IMR-90 (cell line): Measurements from ENCODE around the gene ADSS1. TPM values are rescaled to one million over a fixed set of nuclear protein-coding genes. Genes with fewer than 3 reads are reported as not detected.

Source experiments
- ATAC-seq: fragments of 200-7000 bp; cut with Tn5 transposase; 2 replicates; pipeline ENCODE4 v1.9.1; 2020; ENCODE audit warnings: low read depth, mild to moderate bottlenecking, moderate library complexity
- BruUV-seq: library from RNA; stranded (reverse); fragments of 400-500 nt; replicated peaks from 2 replicates; lab custom pipeline; 2021; lab: Mats Ljungman, UMichigan
- CTCF ChIA-PET: fragments of 300-600 bp; formaldehyde crosslinking; extraction: SDS; loops from one replicate; lab custom pipeline; 2021; ENCODE audit warnings: antibody characterized with exemption; lab: Yijun Ruan, JAX
- POLR2A ChIA-PET: fragments of 300-600 bp; sonication (Branson Sonifier 250); formaldehyde crosslinking; loops from one replicate; lab custom pipeline; 2022; ENCODE audit warnings: antibody characterized with exemption; ENCODE audit not compliant: unreplicated experiment; lab: Charles Lee
- DNase-seq: peaks from one replicate; pipeline ENCODE4 v3.0.0; 2013
- H2AFZ ChIP-seq: replicated peaks from 2 replicates; pipeline ENCODE3; 2013; ENCODE audit warnings: low read length, mild to moderate bottlenecking; ENCODE audit not compliant: poor library complexity
- H2AK5ac ChIP-seq: 2 replicates; pipeline ENCODE4 v1.6.1; 2013; ENCODE audit warnings: low read depth, low read length, inconsistent platforms
- H2AK9ac ChIP-seq: replicated peaks from 2 replicates; pipeline ENCODE3; 2013; ENCODE audit warnings: mild to moderate bottlenecking, low read depth, low read length, moderate library complexity; ENCODE audit not compliant: poor library complexity
- H2BK120ac ChIP-seq: 2 replicates; pipeline ENCODE4 v1.6.1; 2013; ENCODE audit warnings: low read depth, low read length, inconsistent platforms
- H2BK15ac ChIP-seq: 3 replicates; pipeline ENCODE4 v1.6.1; 2013; ENCODE audit warnings: low read depth, low read length, inconsistent platforms
- H2BK20ac ChIP-seq: 2 replicates; pipeline ENCODE4 v1.6.1; 2013; ENCODE audit warnings: low read depth, mild to moderate bottlenecking, inconsistent platforms, low read length, moderate library complexity
- H2BK5ac ChIP-seq: 2 replicates; pipeline ENCODE4 v1.6.1; 2013; ENCODE audit warnings: mild to moderate bottlenecking, low read depth, low read length, inconsistent platforms; ENCODE audit not compliant: poor library complexity, severe bottlenecking
- H3K14ac ChIP-seq: replicated peaks from 2 replicates; pipeline ENCODE4 v1.6.1; 2013; ENCODE audit warnings: low read depth, low read length, inconsistent platforms
- H3K18ac ChIP-seq: 2 replicates; pipeline ENCODE4 v1.6.1; 2013; ENCODE audit warnings: low read depth, low read length, control low read depth
- H3K23ac ChIP-seq: 2 replicates; pipeline ENCODE4 v1.6.1; 2013; ENCODE audit warnings: low read depth, low read length, inconsistent platforms
- H3K27ac ChIP-seq: 2 replicates; pipeline ENCODE4 v1.5.1; 2013; ENCODE audit warnings: mild to moderate bottlenecking, control low read depth, low read length; ENCODE audit not compliant: insufficient read depth
- H3K27me3 ChIP-seq: 2 replicates; pipeline ENCODE4 v1.6.1; 2013; ENCODE audit warnings: low read length; ENCODE audit not compliant: control insufficient read depth, insufficient read depth
- H3K36me3 ChIP-seq: 2 replicates; pipeline ENCODE4 v1.6.1; 2013; ENCODE audit warnings: low read length, mixed read lengths; ENCODE audit not compliant: control insufficient read depth, insufficient read depth
- H3K4ac ChIP-seq: 2 replicates; pipeline ENCODE4 v1.6.1; 2013; ENCODE audit warnings: low read depth, low read length, inconsistent platforms
- H3K4me1 ChIP-seq: 2 replicates; pipeline ENCODE4 v1.6.1; 2013; ENCODE audit warnings: low read length, mixed read lengths; ENCODE audit not compliant: control insufficient read depth, insufficient read depth
- H3K4me2 ChIP-seq: 2 replicates; pipeline ENCODE4 v1.6.1; 2013; ENCODE audit warnings: low read depth, mild to moderate bottlenecking, control low read depth, low read length, moderate library complexity
- H3K4me3 ChIP-seq: 2 replicates; pipeline ENCODE4 v1.5.1; 2013; ENCODE audit warnings: low read depth, mild to moderate bottlenecking, control low read depth, low read length, moderate library complexity; ENCODE audit not compliant: insufficient read depth
- H3K56ac ChIP-seq: 2 replicates; pipeline ENCODE4 v1.6.1; 2013; ENCODE audit warnings: low read length, inconsistent platforms; ENCODE audit not compliant: insufficient read depth; ENCODE audit errors: extremely low read depth
- H3K79me1 ChIP-seq, 2 experiments: 2 replicates each; pipeline ENCODE4 v1.6.1; 2013; ENCODE audit warnings: low read length in 2 of 2, inconsistent platforms in 1 of 2, low read depth in 1 of 2
- H3K9ac ChIP-seq: 2 replicates; pipeline ENCODE4 v1.6.1; 2013; ENCODE audit warnings: low read depth, low read length, control low read depth
- H3K9me1 ChIP-seq: 2 replicates; pipeline ENCODE4 v1.6.1; 2013; ENCODE audit warnings: low read length, inconsistent platforms; ENCODE audit not compliant: insufficient read depth
- H3K9me3 ChIP-seq: 2 replicates; pipeline ENCODE4 v1.6.1; 2013; ENCODE audit warnings: low read length; ENCODE audit not compliant: control insufficient read depth, insufficient read depth
- H4K20me1 ChIP-seq: 2 replicates; pipeline ENCODE4 v1.6.1; 2013; ENCODE audit warnings: low read length, inconsistent platforms; ENCODE audit not compliant: insufficient read depth
- H4K5ac ChIP-seq: 2 replicates; pipeline ENCODE4 v1.6.1; 2013; ENCODE audit warnings: mild to moderate bottlenecking, low read depth, low read length, control low read depth
- H4K8ac ChIP-seq, 2 experiments: 2 replicates each; pipeline ENCODE4 v1.6.1; 2013; ENCODE audit warnings: low read depth in 2 of 2, low read length in 2 of 2, control low read depth in 1 of 2, inconsistent platforms in 1 of 2
- H4K91ac ChIP-seq: 2 replicates; pipeline ENCODE4 v1.6.1; 2013; ENCODE audit warnings: low read depth, low read length, inconsistent platforms; ENCODE audit not compliant: insufficient read depth
- BHLHE40 ChIP-seq: fragments of 150-350 bp; IDR thresholded peaks from 2 replicates; pipeline ENCODE4 v1.6.1; 2016; ENCODE audit warnings: mild to moderate bottlenecking, low read depth, low read length
- CEBPB ChIP-seq: IDR thresholded peaks from 2 replicates; pipeline ENCODE4 v1.6.1; 2012; ENCODE audit warnings: low read depth, low read length, improper control_type of control experiment
- CHD1 ChIP-seq: IDR thresholded peaks from 2 replicates; pipeline ENCODE4 v1.6.1; 2012; ENCODE audit warnings: low read depth, low read length, improper control_type of control experiment
- CTCF ChIP-seq: conservative IDR thresholded peaks from 2 replicates; pipeline ENCODE4 v1.5.1; 2012; ENCODE audit warnings: mild to moderate bottlenecking, low read depth, low read length, improper control_type of control experiment
- ELK1 ChIP-seq: fragments of 150-350 bp; IDR thresholded peaks from 2 replicates; pipeline ENCODE4 v1.6.1; 2016; ENCODE audit warnings: low read depth, mild to moderate bottlenecking, low read length, moderate library complexity, borderline replicate concordance
- FOS ChIP-seq: fragments of 150-350 bp; IDR thresholded peaks from 2 replicates; pipeline ENCODE4 v1.6.1; 2016; ENCODE audit warnings: low read depth, low read length
- MAFK ChIP-seq: IDR thresholded peaks from 2 replicates; pipeline ENCODE4 v1.6.1; 2012; ENCODE audit warnings: low read depth, low read length, improper control_type of control experiment
- MAZ ChIP-seq: IDR thresholded peaks from 2 replicates; pipeline ENCODE4 v1.6.1; 2012; ENCODE audit warnings: low read depth, mild to moderate bottlenecking, low read length, improper control_type of control experiment, moderate library complexity, borderline replicate concordance
- MXI1 ChIP-seq: IDR thresholded peaks from 2 replicates; pipeline ENCODE4 v1.6.1; 2012; ENCODE audit warnings: low read depth, mild to moderate bottlenecking, low read length, moderate library complexity, borderline replicate concordance
- NFE2L2 ChIP-seq: fragments of 150-350 bp; IDR thresholded peaks from 2 replicates; pipeline ENCODE4 v1.6.1; 2016; ENCODE audit warnings: low read depth, mild to moderate bottlenecking, low read length
- POLR2A ChIP-seq: IDR thresholded peaks from 2 replicates; pipeline ENCODE4 v1.6.1; 2012; ENCODE audit warnings: mild to moderate bottlenecking, low read depth, low read length
- RAD21 ChIP-seq: IDR thresholded peaks from 2 replicates; pipeline ENCODE4 v1.6.1; 2012; ENCODE audit warnings: low read length, improper control_type of control experiment
- RCOR1 ChIP-seq: IDR thresholded peaks from 2 replicates; pipeline ENCODE4 v1.6.1; 2012; ENCODE audit warnings: mild to moderate bottlenecking, low read length, improper control_type of control experiment; ENCODE audit not compliant: insufficient replicate concordance
- RFX5 ChIP-seq: IDR thresholded peaks from 2 replicates; pipeline ENCODE4 v1.8.0; 2012; ENCODE audit warnings: low read depth, mild to moderate bottlenecking, low read length, moderate library complexity
- SMC3 ChIP-seq: fragments of 150-350 bp; IDR thresholded peaks from 2 replicates; pipeline ENCODE4 v1.6.1; 2016; ENCODE audit warnings: low read depth, mild to moderate bottlenecking, antibody characterized with exemption, low read length, moderate library complexity
- USF2 ChIP-seq: fragments of 150-350 bp; IDR thresholded peaks from 2 replicates; pipeline ENCODE4 v1.6.1; 2017; ENCODE audit warnings: mild to moderate bottlenecking, antibody characterized with exemption, low read length, low read depth
- WGBS, 2 experiments: methylation state at CpG; one replicate each; pipeline versions ENCODE4 v1.1.5 to v1.1.7; 2013; ENCODE audit warnings: missing lambda C conversion rate in 2 of 2; ENCODE audit not compliant: insufficient read length in 1 of 2; ENCODE audit errors: extremely low coverage in 2 of 2; 5-methylcytosine and 5-hydroxymethylcytosine counted together
- dilution Hi-C: fragments of 300-500 bp; cut with HindIII; formaldehyde crosslinking; loops from one replicate; pipeline ENCODE4 v1.14.3; 2018; ENCODE audit warnings: low sequenced_read_pairs; ENCODE audit not compliant: unreplicated experiment
- in situ Hi-C: fragments of 300-500 bp; cut with MboI; formaldehyde crosslinking; loops from 3 replicates; pipeline ENCODE4 v1.14.3; 2019; ENCODE audit warnings: low sequenced_read_pairs, inconsistent platforms, mixed read lengths
- intact Hi-C: fragments of 100-400 bp; cut with micrococcal nuclease; formaldehyde crosslinking; loops from 2 replicates; pipeline ENCODE4 v1.10.0; 2022
- polyA plus RNA-seq, 3 experiments: library from polyadenylated mRNA; depleted of rRNA; stranded (reverse); fragments of >200 nt; gene quantifications; 2 replicates each; pipeline ENCODE4 v1.2.3, GENCODE V29; 2012; ENCODE audit warnings: low replicate concordance in 1 of 3
- total RNA-seq: library from RNA; depleted of rRNA; stranded (reverse); fragments of >200 nt; gene quantifications from 2 replicates; pipeline ENCODE4 v1.2.3, GENCODE V29; 2012

Gene ADSS1
- total and polyA plus RNA-seq, 2 of the 4 experiments (the other 2 are of a cell fraction), result 1.8 to 5.2 TPM

- Histone ChIP-seq H4K8ac (no peak overlapping the region), H4K91ac (no peak overlapping the region), H3K9ac (no peak overlapping the region), H4K5ac (no peak overlapping the region), H3K27ac (no peak overlapping the region), H3K4me3 (no peak overlapping the region), H2AK9ac (no peak overlapping the region), H3K9me3 (no peaks in the 10 kb centered on the region), H3K27me3 (no peaks in the 10 kb centered on the region), H2BK120ac (no peak overlapping the region), H3K36me3 (peaks cover 64% of the 10 kb centered on the region), H3K4me2 (no peak overlapping the region), H3K79me1 (peaks cover 8 to 35% of the 10 kb centered on the region in 2 experiments), H3K4ac (no peak overlapping the region), H2AK5ac (no peak overlapping the region), H2BK15ac (no peak overlapping the region), H2AFZ (no peak overlapping the region), H3K4me1 (no peaks in the 10 kb centered on the region), H2BK5ac (no peak overlapping the region), H4K20me1 (peaks cover 51% of the 10 kb centered on the region), H3K14ac (no peak overlapping the region), H3K23ac (no peak overlapping the region), H3K18ac (no peak overlapping the region), H3K56ac (no peak overlapping the region), H3K9me1 (no peaks in the 10 kb centered on the region), H2BK20ac (no peak overlapping the region)
- no TSS peak for BruUV-seq
- dilution Hi-C loops (no loop called here), intact Hi-C loops (no loop called here), in situ Hi-C loops (no loop called here)
- ATAC-seq (no peak), DNase-seq (no peak)
- CTCF ChIA-PET, result interaction anchor here (0.7 kb wide), 1 partner anchor 25 kb away, joined by 3 read pairs; no protein-coding TSS in a partner anchor
- 99% methylated on average over 12 of the region's 15 CpGs; no CpG with 5 or more reads in 1 of the 2 experiments for WGBS, 2 experiments
- TF ChIP-seq SMC3 (no peak), RAD21 (no peak), NFE2L2 (no peak), MAZ (no peak), POLR2A (no peak), MXI1 (no peak), FOS (no peak), CTCF (no peak), ELK1 (no peak), MAFK (no peak), RCOR1 (no peak), USF2 (no peak), CHD1 (no peak), CEBPB (no peak), RFX5 (no peak), BHLHE40 (no peak)
- POLR2A ChIA-PET, result no interaction called here
Measured at GRCh38 chr14:104776481-104776880, 52.5 kb downstream of the ADSS1 start.
